T-helper 1 cell treated with Interleukin-12 subunit alpha and Interleukin-12 subunit beta and Interleukin-4 antibody, amounts not matched to agents 30 ng/mL and 1 ng/mL, for 36 hours (primary cell): Measurements from ENCODE around the gene SORL1-AS1.

Experiments
- intact Hi-C: fragments of 100-400 bp; cut with micrococcal nuclease; formaldehyde crosslinking; loops from one replicate; pipeline ENCODE4 v1.15.1; 2024

The SORL1-AS1 gene

GRCh38 chr11:121476379-121477032 lies 23.7 kb upstream of the SORL1-AS1 start:
- intact Hi-C loops, result no loop called here

- intact Hi-C loops, result no loop called here
Measured at GRCh38 chr11:121474680-121475079, 21.9 kb upstream of the SORL1-AS1 start.

- intact Hi-C loops, result no loop called here
Measured at GRCh38 chr11:121473064-121473777, 20.5 kb upstream of the SORL1-AS1 start.

GRCh38 chr11:121472312-121472711 lies 19.5 kb upstream of the SORL1-AS1 start:
- intact Hi-C loops, result no loop called here

- intact Hi-C loops, result no loop called here
Measured at GRCh38 chr11:121471167-121471566, 18.4 kb upstream of the SORL1-AS1 start.

- intact Hi-C loops, result loop anchor here (10.0 kb wide), 3 partner anchors 1125 to 1595 kb away; partner anchors contain the start of gene HSPA8
Measured at GRCh38 chr11:121469910-121470309, 17.1 kb upstream of the SORL1-AS1 start.

GRCh38 chr11:121467965-121468364 lies 15.2 kb upstream of the SORL1-AS1 start:
- intact Hi-C loops, result loop anchor here (1.0 to 10.0 kb wide), 5 partner anchors 14 to 1597 kb away; partner anchors contain the start of genes HSPA8 and SC5D

- intact Hi-C loops, result loop anchor here (10.0 kb wide), 3 partner anchors 1123 to 1597 kb away; partner anchors contain the start of gene HSPA8
Measured at GRCh38 chr11:121467471-121467870, 14.7 kb upstream of the SORL1-AS1 start.

GRCh38 chr11:121466063-121466794 lies 13.5 kb upstream of the SORL1-AS1 start:
- intact Hi-C loops, result loop anchor here (1.0 to 10.0 kb wide), 4 partner anchors 44 to 1599 kb away; partner anchors contain the start of gene HSPA8

GRCh38 chr11:121465709-121466062 lies 12.9 kb upstream of the SORL1-AS1 start:
- intact Hi-C loops, result loop anchor here (1.0 to 10.0 kb wide), 4 partner anchors 43 to 1599 kb away; partner anchors contain the start of gene HSPA8

GRCh38 chr11:121464352-121464946 lies 11.7 kb upstream of the SORL1-AS1 start:
- intact Hi-C loops, result loop anchor here (1.0 to 10.0 kb wide), 7 partner anchors 12 to 1600 kb away; partner anchors contain the start of genes HSPA8, SC5D, SORL1 and SORL1-AS1

GRCh38 chr11:121463689-121464335 lies 11.0 kb upstream of the SORL1-AS1 start:
- intact Hi-C loops, result loop anchor here (1.0 to 10.0 kb wide), 7 partner anchors 12 to 1601 kb away; partner anchors contain the start of genes HSPA8, SC5D, SORL1 and SORL1-AS1

GRCh38 chr11:121461843-121462242 lies 9.1 kb upstream of the SORL1-AS1 start:
- intact Hi-C loops, result loop anchor here (10.0 kb wide), 3 partner anchors 1117 to 1603 kb away; partner anchors contain the start of gene HSPA8

- intact Hi-C loops, result loop anchor here (10.0 kb wide), 3 partner anchors 1116 to 1604 kb away; partner anchors contain the start of gene HSPA8
Measured at GRCh38 chr11:121460941-121461514, 8.3 kb upstream of the SORL1-AS1 start.

- intact Hi-C loops, result loop anchor here (10.0 kb wide), 3 partner anchors 1115 to 1605 kb away; partner anchors contain the start of gene HSPA8
Measured at GRCh38 chr11:121459413-121460017, 6.7 kb upstream of the SORL1-AS1 start.

- intact Hi-C loops, result no loop called here
Measured at GRCh38 chr11:121458551-121458950, 5.8 kb upstream of the SORL1-AS1 start.

- intact Hi-C loops, result no loop called here
Measured at GRCh38 chr11:121456816-121457431, 4.2 kb upstream of the SORL1-AS1 start.

GRCh38 chr11:121456151-121456550 lies 3.4 kb upstream of the SORL1-AS1 start:
- intact Hi-C loops, result no loop called here

GRCh38 chr11:121455115-121455514 lies 2.3 kb upstream of the SORL1-AS1 start:
- intact Hi-C loops, result no loop called here
